NCI-H82 treated with DMSO at 0.1 percent for 48 hours (cell line): ENCODE results near the gene ARHGAP27.
"Not testable (repeated sequence)": the region's sequence is repeated elsewhere in the genome, so short reads cannot be mapped to it uniquely, and the experiment has no call there.

Source experiments
- DNase-seq: peaks from one replicate; lab custom pipeline; 2025; ENCODE audit not compliant: unreplicated experiment; lab: John Stamatoyannopoulos, UW

ARHGAP27 gene

DNA sequence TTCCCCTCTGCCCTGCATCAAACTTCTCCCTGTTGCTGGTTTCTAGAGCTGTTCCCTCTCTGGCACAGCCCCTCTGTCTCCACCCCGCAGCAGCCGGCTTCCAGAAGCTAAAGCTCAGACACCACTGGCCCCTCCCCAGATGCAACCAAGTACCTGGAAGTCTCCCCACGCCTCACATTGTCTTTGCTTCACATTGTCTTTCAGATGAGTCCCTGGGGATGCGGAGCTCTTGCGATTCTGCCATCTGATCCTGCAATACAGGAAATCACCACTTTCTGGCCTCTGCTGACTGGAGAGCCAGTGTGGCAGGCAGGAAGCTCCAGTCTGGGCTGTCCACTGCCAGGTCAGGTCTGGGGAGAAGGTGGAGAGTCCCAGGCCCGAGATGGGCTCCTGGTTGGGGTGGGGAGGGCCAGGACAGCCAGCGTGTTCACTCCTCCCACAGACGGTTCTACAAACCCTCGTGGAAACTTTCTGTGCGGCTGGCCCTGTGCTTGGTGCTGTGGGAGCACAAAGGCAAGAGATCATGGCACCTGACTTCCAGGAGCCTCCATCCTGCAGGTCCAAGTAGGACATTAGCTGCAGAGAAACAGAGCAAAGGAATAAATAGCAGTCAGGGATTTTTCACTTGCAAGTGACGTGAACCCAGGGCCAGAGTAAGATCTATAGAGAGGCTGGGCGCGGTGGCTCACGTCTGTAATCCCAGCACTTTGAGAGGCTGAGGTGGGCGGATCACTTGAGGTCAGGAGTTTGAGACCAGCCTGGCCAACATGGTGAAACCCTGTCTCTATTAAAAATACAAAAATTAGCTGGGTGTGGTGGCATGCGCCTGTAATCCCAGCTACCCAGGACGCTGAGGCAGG lies 67.9 kb downstream of the ARHGAP27 start:
- no peak for DNase-seq

DNA sequence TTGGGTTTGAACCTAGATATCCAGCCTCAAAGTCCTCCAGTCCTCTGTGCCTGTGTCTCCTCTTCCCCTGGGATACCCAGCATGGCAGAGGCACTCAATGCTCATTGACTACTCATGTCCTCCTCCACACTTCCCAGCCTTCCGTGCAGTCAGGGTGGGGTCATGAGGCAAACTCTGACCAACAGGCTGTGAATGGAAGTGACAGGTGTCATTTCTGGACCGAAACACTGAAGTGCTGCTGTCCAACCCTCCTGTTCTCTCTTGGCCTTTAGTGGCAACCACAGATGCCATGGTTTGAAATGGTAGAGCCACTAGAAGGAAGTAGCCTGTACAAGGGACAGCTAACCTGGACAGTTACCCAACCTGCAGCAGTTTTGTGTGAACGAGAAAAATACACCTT lies 69.2 kb downstream of the ARHGAP27 start:
- DNase-seq = no peak

DNA sequence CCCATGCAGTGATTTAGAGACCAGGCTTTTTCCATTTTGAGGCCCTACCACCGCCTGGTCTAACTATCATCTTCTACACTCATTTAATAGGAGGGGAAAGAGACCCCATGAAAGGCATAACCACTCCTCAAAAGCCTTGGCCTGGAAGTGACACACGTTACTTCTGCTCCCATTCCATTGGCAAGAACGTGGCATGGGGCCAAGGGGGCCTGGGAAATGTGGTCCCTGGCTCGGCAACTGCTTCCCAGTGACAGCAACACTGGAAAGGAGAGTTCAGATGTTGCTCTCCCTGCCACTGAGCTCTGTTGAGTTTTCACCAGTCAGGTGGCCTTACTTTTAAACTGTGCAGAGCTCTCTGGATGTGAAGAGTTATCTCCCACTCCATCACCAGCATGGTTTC lies 70.7 kb downstream of the ARHGAP27 start:
- no peak for DNase-seq

DNA sequence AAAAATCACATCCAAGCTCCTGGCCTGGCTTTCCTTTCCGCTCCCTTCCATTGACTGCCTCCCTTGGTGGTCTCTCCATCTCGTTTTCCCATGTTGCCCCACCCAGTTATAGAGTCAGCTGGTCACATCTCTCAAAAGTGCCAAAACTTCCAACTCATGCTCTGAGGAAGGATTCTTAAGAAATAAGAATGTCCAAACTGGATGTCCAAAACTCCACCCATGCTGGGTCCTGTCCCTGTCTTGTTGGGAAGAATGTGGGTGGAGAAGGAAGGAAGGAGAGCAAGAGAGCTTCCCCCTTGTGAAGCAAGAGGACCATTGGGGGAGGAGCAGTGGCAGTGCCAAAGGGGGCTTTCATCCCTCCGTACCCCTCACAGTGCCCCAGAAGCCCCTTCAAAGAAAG lies 71.2 kb downstream of the ARHGAP27 start:
- DNase-seq = no peak

DNA sequence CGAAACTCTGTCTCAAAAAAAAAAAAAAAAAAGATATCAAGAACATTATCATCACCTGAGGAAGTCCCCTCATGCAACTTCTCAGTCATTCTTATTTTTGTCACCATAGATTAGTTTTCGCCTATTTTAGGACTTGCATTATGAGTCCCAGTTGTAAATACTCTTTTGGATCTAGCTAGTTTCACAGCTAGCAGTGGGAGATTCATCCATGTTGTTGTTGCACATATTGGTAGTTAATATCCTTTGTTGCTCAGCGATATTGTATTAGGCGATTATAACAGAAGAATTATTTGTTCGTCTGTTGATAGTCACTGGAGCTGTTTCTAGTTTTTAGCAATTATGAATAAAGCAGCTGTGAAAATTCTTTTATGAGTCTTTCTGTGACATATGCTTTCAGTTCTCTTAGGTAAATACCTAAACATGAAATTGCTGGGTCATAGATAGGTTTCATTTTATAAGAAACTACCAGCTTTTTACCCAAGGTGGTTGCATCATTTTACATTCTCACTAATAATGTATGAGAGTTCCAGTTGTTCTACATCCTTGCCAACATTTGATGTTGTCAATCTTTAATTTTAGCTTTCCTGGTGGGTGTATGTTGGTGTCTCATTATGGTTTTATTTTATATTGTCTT lies 75.2 kb downstream of the ARHGAP27 start:
- DNase-seq = no peak

DNA sequence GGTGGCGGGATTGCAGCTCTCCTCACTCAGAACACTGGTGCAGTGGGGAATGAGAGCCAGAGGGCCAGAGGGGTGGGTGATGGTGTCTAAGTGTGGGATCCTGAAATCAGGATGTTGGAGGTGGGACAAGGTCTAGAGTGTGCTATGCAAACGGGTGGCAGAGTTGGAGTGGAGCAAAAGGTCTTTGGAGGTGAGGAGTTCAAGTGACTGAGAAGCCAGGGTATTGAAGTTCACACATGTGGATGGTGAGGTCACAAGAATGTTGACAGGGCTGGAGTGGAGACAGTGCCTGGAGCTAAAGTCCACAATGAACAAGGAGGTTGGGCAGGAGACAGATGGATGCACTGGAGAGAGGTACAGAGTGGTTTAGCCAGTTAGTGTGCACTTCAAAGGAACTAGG lies 77.6 kb downstream of the ARHGAP27 start:
- DNase-seq = no peak

DNA sequence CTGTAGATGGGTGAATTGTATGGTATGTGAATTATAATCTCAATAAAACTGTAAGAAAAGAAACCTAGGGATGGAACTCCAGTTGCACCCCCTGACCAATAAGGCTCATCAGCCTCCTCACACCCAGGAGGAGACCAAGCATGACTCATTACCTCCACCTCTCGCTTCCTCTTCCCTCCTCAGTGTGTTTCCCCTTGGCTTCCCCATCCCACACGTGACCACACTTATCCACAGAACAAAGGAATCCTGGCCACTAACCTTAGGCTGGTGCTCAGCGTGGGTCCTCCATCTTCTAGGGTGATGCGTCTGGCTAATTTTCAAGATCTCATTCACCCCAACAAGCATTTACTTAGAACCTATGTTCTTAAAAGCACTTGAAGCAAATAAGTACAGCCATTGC lies 79.6 kb downstream of the ARHGAP27 start:
- DNase-seq = no peak

DNA sequence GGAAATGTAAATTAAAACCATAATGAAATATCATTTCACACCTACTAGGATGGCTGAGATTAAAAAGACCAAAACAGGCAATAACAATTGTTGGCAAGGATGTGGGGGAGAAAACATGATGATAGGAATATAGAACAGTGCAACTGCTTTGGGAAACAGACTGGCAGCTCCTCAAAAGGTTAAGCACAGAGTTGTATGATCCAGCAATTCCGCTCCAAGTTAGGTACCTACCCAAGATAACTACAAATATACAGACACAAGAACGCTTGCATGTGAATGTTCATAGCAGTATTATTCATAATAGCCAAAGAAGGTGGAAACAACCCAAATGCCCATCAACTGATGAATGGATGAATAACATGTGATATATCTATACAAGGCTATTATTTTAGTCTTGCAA lies 80.8 kb downstream of the ARHGAP27 start:
- no peak for DNase-seq

DNA sequence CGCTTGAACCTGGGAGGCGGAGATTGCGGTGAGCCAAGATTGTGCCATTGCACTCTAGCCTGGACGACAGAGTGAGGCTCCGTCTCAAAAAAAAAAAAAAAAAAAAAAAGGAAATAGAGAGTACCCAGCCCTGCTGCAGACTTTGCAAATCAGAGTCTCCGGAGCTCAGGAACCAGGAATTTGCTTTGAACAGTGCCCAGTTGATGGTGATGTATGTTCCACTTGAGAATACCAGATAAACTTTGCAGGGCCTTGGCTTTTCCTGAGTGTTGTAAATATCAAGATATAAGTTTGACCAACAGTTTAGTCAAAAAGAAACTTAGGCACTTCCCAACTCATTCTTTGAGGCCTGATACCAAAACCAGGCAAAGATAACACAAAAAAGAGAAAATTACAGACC lies 85.2 kb downstream of the ARHGAP27 start:
- no peak for DNase-seq

DNA sequence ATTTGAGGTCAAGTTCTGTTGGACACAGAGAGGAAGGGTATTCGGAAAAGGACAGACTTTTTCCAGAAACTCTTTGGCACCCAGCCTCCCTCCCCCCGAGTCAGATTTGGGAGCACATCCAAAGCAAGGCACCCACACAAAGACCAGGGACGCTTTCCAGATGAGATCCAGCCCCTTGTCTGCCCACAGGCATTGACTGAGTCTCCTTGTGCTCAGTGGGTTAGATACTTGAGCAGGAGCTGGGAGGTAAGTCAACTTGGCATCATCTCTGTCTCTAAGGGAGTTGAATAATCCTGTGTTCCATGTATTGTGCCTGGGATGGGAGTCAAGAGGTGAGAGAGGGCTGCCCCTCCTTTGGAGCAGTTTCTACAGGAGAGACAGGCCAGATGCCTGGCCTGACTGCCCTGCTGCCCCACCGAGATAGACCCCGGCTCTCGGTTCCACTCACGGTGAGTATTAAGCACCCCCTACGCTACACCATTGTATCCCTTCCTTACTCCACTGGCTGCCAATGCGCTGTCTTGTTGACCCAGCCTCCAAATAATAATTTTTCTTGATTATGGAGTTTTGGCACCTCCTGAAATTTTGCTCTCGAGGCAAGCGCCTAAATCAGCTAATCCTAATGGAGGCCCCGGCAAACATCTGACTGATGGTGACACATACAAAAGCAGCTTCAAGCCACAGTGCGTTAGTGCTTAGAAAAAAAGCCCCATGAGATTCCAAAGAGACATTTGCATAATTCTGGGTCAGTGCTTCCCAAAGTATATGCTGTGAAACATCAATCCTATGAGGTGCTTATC lies 86.3 kb downstream of the ARHGAP27 start:
- DNase-seq = no peak

DNA sequence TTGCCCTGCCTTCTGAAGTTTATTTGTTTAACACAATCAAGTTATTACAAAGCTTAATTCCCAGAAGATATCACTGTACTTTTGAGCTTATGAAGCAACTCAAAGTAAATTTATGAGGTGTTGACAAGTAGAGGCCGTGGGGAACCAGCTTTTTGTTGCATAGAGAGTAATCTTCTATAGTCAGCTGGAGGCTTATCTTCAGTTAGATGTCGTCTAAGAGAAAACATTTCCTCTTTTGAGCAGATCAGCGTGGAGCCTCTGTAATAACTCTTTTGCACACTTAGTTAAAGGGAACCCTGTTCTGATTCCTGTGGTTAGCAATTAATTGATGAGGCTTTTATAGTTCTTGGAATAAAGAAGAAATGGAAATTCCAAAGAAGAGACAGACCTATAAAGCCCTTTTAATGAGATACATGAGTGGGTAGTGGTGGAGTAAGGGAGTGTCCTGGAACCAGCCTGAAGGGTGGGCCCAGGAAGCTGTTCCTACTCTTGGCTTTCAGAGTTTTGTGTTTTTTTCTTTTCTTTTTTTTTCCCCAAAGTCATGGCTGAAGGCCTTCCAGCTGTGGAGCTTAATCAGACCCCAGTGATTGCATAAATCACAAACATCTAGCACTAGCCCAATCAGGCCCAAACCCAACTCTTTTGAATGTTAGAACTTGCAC lies 87.0 kb downstream of the ARHGAP27 start:
- DNase-seq = no peak

DNA sequence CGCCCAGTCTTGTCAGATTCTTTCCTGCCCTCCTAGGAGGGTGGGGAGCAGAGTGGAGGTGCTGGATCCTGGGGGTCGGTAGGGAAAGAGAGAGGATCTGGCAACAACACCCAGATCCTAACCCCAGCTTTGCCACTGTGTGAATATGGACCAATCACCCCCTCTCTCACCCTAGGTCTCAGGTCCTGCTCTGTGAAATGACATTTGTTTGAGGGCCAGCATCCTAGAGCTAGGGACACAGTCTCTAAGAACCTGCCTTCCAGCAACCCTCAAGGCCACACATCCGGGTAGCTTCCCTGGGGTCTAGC lies 87.5 kb downstream of the ARHGAP27 start:
- DNase-seq = no peak

DNA sequence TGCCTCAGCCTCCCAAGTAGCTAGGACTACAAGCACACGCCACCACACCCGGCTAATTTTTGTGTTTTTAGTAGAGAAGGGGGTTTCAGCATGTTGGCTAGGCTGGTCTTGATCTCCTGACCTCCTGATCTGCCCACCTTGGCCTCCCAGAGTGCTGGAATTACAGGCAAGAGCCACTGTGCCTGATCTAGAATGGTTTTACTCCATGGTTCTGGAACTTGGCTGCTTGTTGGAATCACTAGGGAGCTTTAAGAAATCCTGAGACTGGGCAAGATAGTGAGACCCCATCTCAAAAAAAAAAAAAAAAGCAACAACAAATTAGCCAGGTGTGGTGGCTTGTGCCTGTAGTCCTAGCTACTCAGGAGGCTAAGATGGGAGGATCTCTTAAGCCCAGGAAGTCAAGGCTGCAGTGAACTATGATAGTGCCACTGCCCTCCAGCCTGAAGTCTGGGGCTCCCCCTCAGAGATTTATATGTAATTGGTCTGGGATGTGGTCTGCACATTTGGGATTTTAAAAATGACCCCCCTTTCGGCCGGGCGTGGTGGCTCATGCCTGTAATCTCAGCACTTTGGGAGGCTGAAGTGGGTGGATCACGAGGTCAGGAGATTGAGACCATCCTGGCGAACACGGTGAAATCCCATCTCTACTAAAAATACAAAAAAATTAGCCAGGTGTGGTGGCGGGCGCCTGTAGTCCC lies 88.6 kb downstream of the ARHGAP27 start:
- not testable (repeated sequence) for DNase-seq
